PFSK-1 (cell line): ENCODE data around the gene CNNM3.

Source experiments
- FOXP2 ChIP-seq: optimal IDR thresholded peaks from 2 replicates; pipeline ENCODE3; 2011; ENCODE audit warnings: borderline replicate concordance, control low read depth, inconsistent platforms; ENCODE audit not compliant: insufficient read depth; ENCODE audit errors: extremely low read length, extremely low read depth
- POLR2AphosphoS5 ChIP-seq: IDR thresholded peaks from 2 replicates; pipeline ENCODE4 v1.6.1; 2012; ENCODE audit warnings: low read depth, mild to moderate bottlenecking, control low read depth, low read length, moderate library complexity
- SIN3A ChIP-seq: IDR thresholded peaks from 2 replicates; pipeline ENCODE4 v1.6.1; 2012; ENCODE audit warnings: mild to moderate bottlenecking, low read length, moderate library complexity, borderline replicate concordance; ENCODE audit not compliant: insufficient read depth
- TAF1 ChIP-seq: IDR thresholded peaks from 2 replicates; pipeline ENCODE4 v1.6.1; 2012; ENCODE audit warnings: low read length, control low read depth, borderline replicate concordance; ENCODE audit not compliant: insufficient read depth
- TF ChIP-seq, protein P1 (sequence below), 2 experiments: IDR thresholded peaks; 2 replicates each; pipeline versions ENCODE4 v1.6.1 to v1.8.0; 2011 to 2012; ENCODE audit warnings: low read depth in 2 of 2, low read length in 2 of 2, control low read depth in 1 of 2, inconsistent platforms in 1 of 2, mild to moderate bottlenecking in 1 of 2, moderate library complexity in 1 of 2; ENCODE audit not compliant: insufficient read depth in 1 of 2

GRCh38 chr2:96869822-96870625 lies 54.0 kb downstream of the CNNM3 start, which contains the start of gene SEMA4C:
- TF ChIP-seq, protein P1, sequence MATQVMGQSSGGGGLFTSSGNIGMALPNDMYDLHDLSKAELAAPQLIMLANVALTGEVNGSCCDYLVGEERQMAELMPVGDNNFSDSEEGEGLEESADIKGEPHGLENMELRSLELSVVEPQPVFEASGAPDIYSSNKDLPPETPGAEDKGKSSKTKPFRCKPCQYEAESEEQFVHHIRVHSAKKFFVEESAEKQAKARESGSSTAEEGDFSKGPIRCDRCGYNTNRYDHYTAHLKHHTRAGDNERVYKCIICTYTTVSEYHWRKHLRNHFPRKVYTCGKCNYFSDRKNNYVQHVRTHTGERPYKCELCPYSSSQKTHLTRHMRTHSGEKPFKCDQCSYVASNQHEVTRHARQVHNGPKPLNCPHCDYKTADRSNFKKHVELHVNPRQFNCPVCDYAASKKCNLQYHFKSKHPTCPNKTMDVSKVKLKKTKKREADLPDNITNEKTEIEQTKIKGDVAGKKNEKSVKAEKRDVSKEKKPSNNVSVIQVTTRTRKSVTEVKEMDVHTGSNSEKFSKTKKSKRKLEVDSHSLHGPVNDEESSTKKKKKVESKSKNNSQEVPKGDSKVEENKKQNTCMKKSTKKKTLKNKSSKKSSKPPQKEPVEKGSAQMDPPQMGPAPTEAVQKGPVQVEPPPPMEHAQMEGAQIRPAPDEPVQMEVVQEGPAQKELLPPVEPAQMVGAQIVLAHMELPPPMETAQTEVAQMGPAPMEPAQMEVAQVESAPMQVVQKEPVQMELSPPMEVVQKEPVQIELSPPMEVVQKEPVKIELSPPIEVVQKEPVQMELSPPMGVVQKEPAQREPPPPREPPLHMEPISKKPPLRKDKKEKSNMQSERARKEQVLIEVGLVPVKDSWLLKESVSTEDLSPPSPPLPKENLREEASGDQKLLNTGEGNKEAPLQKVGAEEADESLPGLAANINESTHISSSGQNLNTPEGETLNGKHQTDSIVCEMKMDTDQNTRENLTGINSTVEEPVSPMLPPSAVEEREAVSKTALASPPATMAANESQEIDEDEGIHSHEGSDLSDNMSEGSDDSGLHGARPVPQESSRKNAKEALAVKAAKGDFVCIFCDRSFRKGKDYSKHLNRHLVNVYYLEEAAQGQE (IDR thresholded peaks at IDR 0.05; ENCODE audit: insufficient read depth in 1 of 2, low read depth in 2 of 2, low read length in 2 of 2), result no peak
- TF ChIP-seq POLR2AphosphoS5, result no peak
- no peak for TF ChIP-seq FOXP2
- no peak for TF ChIP-seq SIN3A
- TF ChIP-seq TAF1, result no peak
